GM19193 (cell line): ENCODE measurements around the gene ST6GALNAC2.

Experiments used
- POLR2A ChIP-seq: IDR thresholded peaks from 4 replicates; pipeline ENCODE4 v1.6.1; 2011; ENCODE audit not compliant: insufficient read depth, insufficient read length; ENCODE audit errors: extremely low read depth

The ST6GALNAC2 gene

GRCh38 chr17:76561799-76562268 is 23.8 kb downstream of the ST6GALNAC2 start:
- no peak for TF ChIP-seq POLR2A

GRCh38 chr17:76561332-76561731 is 24.3 kb downstream of the ST6GALNAC2 start:
- TF ChIP-seq POLR2A = no peak

GRCh38 chr17:76560877-76561221 is 24.8 kb downstream of the ST6GALNAC2 start:
- TF ChIP-seq POLR2A = no peak

- no peak for TF ChIP-seq POLR2A
These were observed 25.4 kb downstream of the ST6GALNAC2 start for GRCh38 chr17:76560036-76560876.

GRCh38 chr17:76558198-76559095 is 27.2 kb downstream of the ST6GALNAC2 start:
- TF ChIP-seq POLR2A = no peak

- TF ChIP-seq POLR2A = peak; percentile 97
These were observed 28.1 kb downstream of the ST6GALNAC2 start for GRCh38 chr17:76557368-76558197.

- TF ChIP-seq POLR2A = no peak
These were observed 28.8 kb downstream of the ST6GALNAC2 start for GRCh38 chr17:76556765-76557367.

GRCh38 chr17:76554131-76554530 is 31.5 kb downstream of the ST6GALNAC2 start:
- TF ChIP-seq POLR2A = no peak

- no peak for TF ChIP-seq POLR2A
These were observed 32.3 kb downstream of the ST6GALNAC2 start for GRCh38 chr17:76553178-76553908.

- no peak for TF ChIP-seq POLR2A
These were observed 34.0 kb downstream of the ST6GALNAC2 start for GRCh38 chr17:76551685-76552084.

- TF ChIP-seq POLR2A = no peak
These were observed 34.7 kb downstream of the ST6GALNAC2 start for GRCh38 chr17:76550712-76551615.

GRCh38 chr17:76549539-76549938 is 36.1 kb downstream of the ST6GALNAC2 start:
- no peak for TF ChIP-seq POLR2A

GRCh38 chr17:76549215-76549518 is 36.5 kb downstream of the ST6GALNAC2 start:
- no peak for TF ChIP-seq POLR2A
